Transverse colon (tissue), 4 donors: Measurements from ENCODE around the gene AIFM2. TPM values are rescaled to one million over a fixed set of nuclear protein-coding genes. Genes with fewer than 3 reads are reported as not detected.

Experiments used
- DNase-seq: peaks from one replicate; pipeline ENCODE4 v3.0.0-alpha.2; 2019
- H3K27ac ChIP-seq, 4 donors: fragments of 200-600 bp; sonication (generic); 2 replicates each; pipeline ENCODE4 v1.5.1; 2016 to 2018; ENCODE audit warnings: inconsistent platforms in 4 of 4
- H3K27me3 ChIP-seq: fragments of 200-600 bp; sonication (generic); 2 replicates; pipeline ENCODE4 v1.5.1; 2017; ENCODE audit warnings: inconsistent platforms
- H3K36me3 ChIP-seq, 4 donors: fragments of 200-600 bp; sonication (generic); 2 replicates each; pipeline ENCODE4 v1.5.1; 2017 to 2019; ENCODE audit warnings: inconsistent platforms in 4 of 4
- H3K4me1 ChIP-seq, 4 donors: fragments of 200-600 bp; sonication (generic); 2 replicates each; pipeline ENCODE4 v1.5.1; 2017 to 2020; ENCODE audit warnings: inconsistent platforms in 4 of 4
- H3K4me3 ChIP-seq, 4 donors: fragments of 200-600 bp; sonication (generic); 1 replicate in 1 of 4; 2 replicates in 3 of 4; pipeline versions ENCODE4 v1.5.1 to v1.6.1; 2017 to 2019; ENCODE audit warnings: inconsistent platforms in 4 of 4
- H3K9me3 ChIP-seq, 2 donors: fragments of 200-600 bp; sonication (generic); 2 replicates each; pipeline ENCODE4 v1.5.1; 2017 to 2019; ENCODE audit warnings: inconsistent platforms in 2 of 2
- CTCF ChIP-seq, 5 experiments: fragments of 200-600 bp in 3 of 5; fragments of 450-650 bp in 2 of 5; sonication (generic) in 3 of 5; IDR thresholded peaks; 1 replicate in 2 of 5; 2 replicates in 3 of 5; pipeline ENCODE4 v1.5.1; 2016 to 2017; ENCODE audit warnings: antibody characterized with exemption in 5 of 5, inconsistent platforms in 3 of 5, mild to moderate bottlenecking in 2 of 5, moderate library complexity in 1 of 5
- EP300 ChIP-seq: sonication (generic); formaldehyde crosslinking; IDR thresholded peaks from one replicate; pipeline ENCODE4 v1.6.1; 2017; ENCODE audit warnings: antibody characterized with exemption, low read depth
- POLR2A ChIP-seq: fragments of 450-650 bp; IDR thresholded peaks from one replicate; pipeline ENCODE4 v1.6.1; 2016; ENCODE audit warnings: antibody characterized with exemption, mild to moderate bottlenecking, moderate library complexity
- POLR2AphosphoS5 ChIP-seq, 3 donors: sonication (generic); formaldehyde crosslinking; IDR thresholded peaks; one replicate each; pipeline ENCODE4 v1.6.1; 2016; ENCODE audit warnings: antibody characterized with exemption in 3 of 3
- WGBS, 2 donors: methylation state at CpG; one replicate each; pipeline ENCODE4 v1.1.5; 2018; ENCODE audit warnings: low coverage in 1 of 2; 5-methylcytosine and 5-hydroxymethylcytosine counted together
- in situ Hi-C, 4 donors: fragments of 200-750 bp; cut with MboI; loops; one replicate each; pipeline versions ENCODE4 v1.15.0 to v1.15.1; 2017; ENCODE audit warnings: low sequenced_read_pairs in 3 of 4, low pct_ligation_motif_present in 1 of 4, low pct_unique_long_range_greater_than_20kb in 1 of 4
- intact Hi-C: fragments of 100-400 bp; cut with DNase I; formaldehyde crosslinking; loops from one replicate; pipeline ENCODE4 v1.15.1; 2023; ENCODE audit warnings: low total_unique reads
- total RNA-seq, 4 donors: library from RNA; depleted of rRNA; stranded (reverse); fragments of >200 nt; gene quantifications; one replicate each; pipeline ENCODE4 v1.1.0, GENCODE V29; 2016

Gene AIFM2
- total RNA-seq, 4 donors from 2014 or later = 3.8 to 27.0 (median 23.9) TPM

GRCh38 chr10:70167246-70167645 is 34.6 kb upstream of the AIFM2 start:
- TF ChIP-seq POLR2AphosphoS5 (IDR thresholded peaks at IDR 0.05) (no peak), POLR2A (no peak), EP300 (no peak), CTCF (IDR thresholded peaks at IDR 0.05) (no peak)
- WGBS, 2 donors = 76% methylated on average over 7 of the region's 7 CpGs; no CpG with 5 or more reads in 1 of the 2 donors
- Histone ChIP-seq H3K4me3 (no peak overlapping the region), H3K27me3 (no peaks in the 10 kb centered on the region), H3K27ac (no peak overlapping the region), H3K36me3 (no peaks in the 10 kb centered on the region), H3K9me3 (no peaks in the 10 kb centered on the region), H3K4me1 (peaks cover 0 to 55% (median 23%) of the 10 kb centered on the region in 4 donors)
- intact Hi-C loops (no loop called here), in situ Hi-C loops (no loop called here)
- DNase-seq = no peak

DNA sequence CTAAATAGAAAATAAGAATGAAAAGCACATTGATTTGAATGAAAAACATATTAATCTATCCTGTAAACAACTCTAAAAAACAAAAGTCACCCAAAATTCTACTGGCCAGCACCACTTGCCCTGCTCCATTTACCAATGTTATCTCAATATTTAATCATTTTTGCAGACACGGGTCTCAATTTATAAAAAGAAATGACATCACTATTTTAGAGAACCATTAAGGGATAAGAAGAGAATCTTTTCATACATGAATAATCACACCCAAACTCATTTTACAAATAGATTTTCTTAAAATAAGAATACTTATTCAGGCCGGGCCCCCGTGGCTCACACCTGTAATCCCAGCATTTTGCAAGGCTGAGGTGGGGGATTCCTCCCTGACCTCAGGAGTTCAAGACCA is 33.8 kb upstream of the AIFM2 start:
- TF ChIP-seq EP300 (no peak), POLR2AphosphoS5 (IDR thresholded peaks at IDR 0.05) (no peak), CTCF (IDR thresholded peaks at IDR 0.05) (no peak), POLR2A (no peak)
- no peak overlapping the region for H3K27ac ChIP-seq
- 72 to 94% methylated on average over 3 of the region's 3 CpGs for WGBS, 2 donors
- no peak for DNase-seq
- peaks cover 2 to 63% (median 23%) of the 10 kb centered on the region in 4 donors for H3K4me1 ChIP-seq
- peaks cover 0 to under 1% (median 0%) of the 10 kb centered on the region in 4 donors for H3K36me3 ChIP-seq
- H3K9me3 ChIP-seq = no peaks in the 10 kb centered on the region
- no peaks in the 10 kb centered on the region for H3K27me3 ChIP-seq
- in situ Hi-C loops (no loop called here), intact Hi-C loops (no loop called here)
- H3K4me3 ChIP-seq = no peak overlapping the region

GRCh38 chr10:70164163-70164562 is 31.5 kb upstream of the AIFM2 start:
- no peak for DNase-seq
- no peak overlapping the region for H3K27ac ChIP-seq
- in situ Hi-C loops = no loop called here
- peaks cover 0 to 13% (median 6%) of the 10 kb centered on the region in 4 donors for H3K36me3 ChIP-seq
- 55 to 67% methylated on average over 3 of the region's 3 CpGs for WGBS, 2 donors
- H3K4me1 ChIP-seq = peaks cover 2 to 66% (median 17%) of the 10 kb centered on the region in 4 donors
- no peaks in the 10 kb centered on the region for H3K27me3 ChIP-seq
- intact Hi-C loops = no loop called here
- no peak overlapping the region for H3K4me3 ChIP-seq
- TF ChIP-seq EP300 (no peak), POLR2AphosphoS5 (IDR thresholded peaks at IDR 0.05) (no peak), CTCF (IDR thresholded peaks at IDR 0.05) (no peak), POLR2A (no peak)
- no peaks in the 10 kb centered on the region for H3K9me3 ChIP-seq

- H3K4me3 ChIP-seq = no peak overlapping the region
- no peaks in the 10 kb centered on the region for H3K27me3 ChIP-seq
- TF ChIP-seq EP300 (no peak), POLR2A (no peak), POLR2AphosphoS5 (IDR thresholded peaks at IDR 0.05) (no peak), CTCF (IDR thresholded peaks at IDR 0.05) (no peak)
- H3K9me3 ChIP-seq = no peaks in the 10 kb centered on the region
- WGBS, 2 donors = 89 to 97% methylated on average over 4 of the region's 4 CpGs
- in situ Hi-C loops (no loop called here), intact Hi-C loops (no loop called here)
- H3K4me1 ChIP-seq = peaks cover 2 to 59% (median 10%) of the 10 kb centered on the region in 4 donors
- DNase-seq = no peak
- H3K27ac ChIP-seq = no peak overlapping the region
- peaks cover 0 to 17% (median 8%) of the 10 kb centered on the region in 4 donors for H3K36me3 ChIP-seq
These were observed 30.8 kb upstream of the AIFM2 start for GRCh38 chr10:70163448-70163847.
